Urinary bladder (tissue), 4 donors: Measurements from ENCODE around the gene CCDC174. TPM values are rescaled to one million over a fixed set of nuclear protein-coding genes. Genes with fewer than 3 reads are reported as not detected.

Source experiments
- DNase-seq: peaks from one replicate; pipeline ENCODE4 v3.0.0-alpha.2; 2015; ENCODE audit errors: extremely low spot score
- H3K27ac ChIP-seq: one replicate; pipeline ENCODE4 v1.5.1; 2013; ENCODE audit warnings: low read depth, mild to moderate bottlenecking, moderate library complexity
- H3K36me3 ChIP-seq: one replicate; pipeline ENCODE4 v1.6.1; 2013; ENCODE audit warnings: mild to moderate bottlenecking, moderate library complexity; ENCODE audit not compliant: insufficient read depth
- H3K4me1 ChIP-seq: one replicate; pipeline ENCODE4 v1.6.1; 2013; ENCODE audit warnings: mild to moderate bottlenecking, moderate library complexity; ENCODE audit not compliant: insufficient read depth
- H3K4me3 ChIP-seq: one replicate; pipeline ENCODE4 v1.5.1; 2013; ENCODE audit warnings: low read depth, low read length
- WGBS: extraction: QIAGEN DNeasy Blood & Tissue Kit; methylation state at CpG from one replicate; pipeline ENCODE4 v1.1.7; 2013; 5-methylcytosine and 5-hydroxymethylcytosine counted together
- polyA plus RNA-seq: library from polyadenylated mRNA; stranded (reverse); fragments of 200-250 nt; gene quantifications from one replicate; pipeline ENCODE4 v1.2.3, GENCODE V29; 2013
- total RNA-seq: library from RNA; depleted of rRNA; stranded (reverse); fragments of >200 nt; gene quantifications from one replicate; pipeline ENCODE4 v1.2.3, GENCODE V29; 2014
- donor health status: healthy with polysubstance abuse.
- donor health status: healthy.

The CCDC174 gene
- total and polyA plus RNA-seq, 2 donors, result 13.7 to 21.3 TPM

GRCh38 chr3:14703791-14704190, 52.2 kb downstream of the CCDC174 start:
- WGBS, result 95% methylated on average over 3 of the region's 3 CpGs
- no peak overlapping the region for H3K27ac ChIP-seq
- DNase-seq, result no peak
- H3K4me1 ChIP-seq, result no peaks in the 10 kb centered on the region
- H3K4me3 ChIP-seq, result no peak overlapping the region
- H3K36me3 ChIP-seq, result no peaks in the 10 kb centered on the region

GRCh38 chr3:14706096-14706495, 54.5 kb downstream of the CCDC174 start:
- no peaks in the 10 kb centered on the region for H3K4me1 ChIP-seq
- H3K4me3 ChIP-seq, result no peak overlapping the region
- WGBS, result 79% methylated on average over 5 of the region's 5 CpGs
- no peak overlapping the region for H3K27ac ChIP-seq
- no peaks in the 10 kb centered on the region for H3K36me3 ChIP-seq
- no peak for DNase-seq

- no peak overlapping the region for H3K27ac ChIP-seq
- DNase-seq, result no peak
- no peaks in the 10 kb centered on the region for H3K36me3 ChIP-seq
- H3K4me1 ChIP-seq, result no peaks in the 10 kb centered on the region
- no peak overlapping the region for H3K4me3 ChIP-seq
- 58% methylated on average over 1 of the region's 1 CpG for WGBS
Measured at GRCh38 chr3:14716591-14716990, 65.0 kb downstream of the CCDC174 start.

GRCh38 chr3:14717307-14717706, 65.7 kb downstream of the CCDC174 start:
- WGBS, result 64% methylated on average over 1 of the region's 1 CpG
- H3K4me1 ChIP-seq, result no peaks in the 10 kb centered on the region
- DNase-seq, result no peak
- no peak overlapping the region for H3K4me3 ChIP-seq
- no peaks in the 10 kb centered on the region for H3K36me3 ChIP-seq
- H3K27ac ChIP-seq, result no peak overlapping the region

- Histone ChIP-seq H3K4me1 (no peaks in the 10 kb centered on the region), H3K36me3 (no peaks in the 10 kb centered on the region), H3K27ac (no peak overlapping the region), H3K4me3 (no peak overlapping the region)
- no peak for DNase-seq
- WGBS, result 85% methylated on average over 2 of the region's 2 CpGs
Measured at GRCh38 chr3:14718539-14718938, 67.0 kb downstream of the CCDC174 start.

GRCh38 chr3:14719006-14719405, 67.4 kb downstream of the CCDC174 start:
- Histone ChIP-seq H3K36me3 (no peaks in the 10 kb centered on the region), H3K4me3 (no peak overlapping the region), H3K4me1 (no peaks in the 10 kb centered on the region), H3K27ac (no peak overlapping the region)
- 76% methylated on average over 2 of the region's 2 CpGs for WGBS
- DNase-seq, result no peak

- H3K4me1 ChIP-seq, result no peaks in the 10 kb centered on the region
- WGBS, result 89% methylated on average over 8 of the region's 8 CpGs
Measured at GRCh38 chr3:14721126-14721864, 69.7 kb downstream of the CCDC174 start.

More at GRCh38 chr3:14721126-14721864, 69.7 kb downstream of the CCDC174 start:
- H3K4me3 ChIP-seq, result no peak overlapping the region
- H3K36me3 ChIP-seq, result no peaks in the 10 kb centered on the region
- no peak overlapping the region for H3K27ac ChIP-seq
- no peak for DNase-seq

Other genes starting within 250 kb of the CCDC174 start
- 9.2 TPM for gene SLC6A6, start 249.2 kb upstream of the CCDC174 start, total RNA-seq
- 8.0 TPM for gene SLC6A6, start 249.2 kb upstream of the CCDC174 start, polyA plus RNA-seq
- gene GRIP2, start 111.4 kb upstream of the CCDC174 start, total RNA-seq, result 6.9 TPM
- gene GRIP2, start 111.4 kb upstream of the CCDC174 start, polyA plus RNA-seq, result 0.91 TPM
- 0.26 TPM for gene C3orf20, start 23.4 kb downstream of the CCDC174 start, total RNA-seq
- not detected for gene C3orf20, start 23.4 kb downstream of the CCDC174 start, polyA plus RNA-seq
- gene FGD5, start 167.2 kb downstream of the CCDC174 start, total RNA-seq, result 25.7 TPM
- gene FGD5, start 167.2 kb downstream of the CCDC174 start, polyA plus RNA-seq, result 18.8 TPM